ENCODE results near the gene COX6A2.
"Not testable (repeated sequence)": the region's sequence is repeated elsewhere in the genome, so short reads cannot be mapped to it uniquely, and the experiment has no call there.

The COX6A2 gene

DNA sequence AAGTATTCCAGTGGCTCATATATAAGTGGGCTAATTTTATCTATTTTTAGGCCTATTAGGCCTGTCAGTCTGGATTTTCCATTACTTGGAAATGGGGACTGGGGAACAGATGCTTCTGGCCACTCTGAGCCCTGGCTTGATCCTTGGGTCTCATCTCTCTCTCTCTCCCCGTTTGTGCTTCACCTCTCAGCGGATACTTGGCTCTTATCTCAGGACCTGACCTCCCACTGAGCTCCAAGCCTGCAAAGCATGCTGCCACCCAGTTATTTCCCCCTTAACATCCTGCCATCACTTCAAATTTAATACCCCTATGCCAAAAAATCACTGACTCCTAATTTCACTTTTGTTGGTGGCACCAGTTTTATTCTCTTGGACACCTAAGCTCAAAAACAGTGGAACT lies 10.3 kb upstream of the COX6A2 start:
- DNase-seq (ENCODE audit: low spot score), result no peak

DNA sequence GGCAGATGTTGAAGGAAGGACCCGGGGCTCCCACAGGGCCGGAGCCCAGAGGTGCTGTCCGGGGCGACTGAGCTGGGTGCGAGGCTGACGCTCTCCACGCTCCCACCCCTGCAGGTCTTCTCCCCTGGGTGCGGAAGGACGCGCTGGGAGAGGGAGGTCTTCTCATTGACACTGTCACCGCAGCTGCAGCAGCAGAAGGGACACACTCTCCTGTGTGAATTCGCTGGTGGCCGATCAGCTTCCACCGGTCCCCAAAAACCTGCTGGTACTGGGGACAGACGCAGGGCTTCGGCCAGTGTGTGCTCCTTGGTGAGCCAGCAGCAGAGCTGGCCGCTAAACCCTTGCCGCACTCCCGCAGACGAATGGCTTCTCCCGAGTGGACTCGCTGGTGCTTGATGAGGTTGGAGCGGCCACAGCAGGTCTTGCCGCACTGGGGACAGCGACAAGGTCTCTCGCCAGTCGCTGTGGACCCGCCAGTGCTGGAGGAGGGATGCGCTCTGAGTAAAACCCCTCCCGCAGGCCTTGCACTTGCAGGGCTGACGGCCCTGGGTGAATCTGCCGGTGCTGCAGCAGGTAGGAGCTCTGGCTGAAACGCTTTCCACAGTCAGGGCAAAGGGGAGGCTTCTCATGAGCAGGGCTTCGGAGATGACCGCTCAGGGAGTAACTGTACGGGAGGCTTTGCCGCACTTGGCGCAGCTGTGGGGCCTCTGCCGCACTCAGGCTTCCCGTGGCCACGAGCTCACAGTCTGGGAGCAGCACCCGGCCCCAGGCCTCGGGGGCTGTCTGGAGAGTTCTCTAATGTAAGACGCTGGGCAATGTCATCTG lies 8.3 kb upstream of the COX6A2 start:
- DNase-seq (ENCODE audit: low spot score), result no peak

DNA sequence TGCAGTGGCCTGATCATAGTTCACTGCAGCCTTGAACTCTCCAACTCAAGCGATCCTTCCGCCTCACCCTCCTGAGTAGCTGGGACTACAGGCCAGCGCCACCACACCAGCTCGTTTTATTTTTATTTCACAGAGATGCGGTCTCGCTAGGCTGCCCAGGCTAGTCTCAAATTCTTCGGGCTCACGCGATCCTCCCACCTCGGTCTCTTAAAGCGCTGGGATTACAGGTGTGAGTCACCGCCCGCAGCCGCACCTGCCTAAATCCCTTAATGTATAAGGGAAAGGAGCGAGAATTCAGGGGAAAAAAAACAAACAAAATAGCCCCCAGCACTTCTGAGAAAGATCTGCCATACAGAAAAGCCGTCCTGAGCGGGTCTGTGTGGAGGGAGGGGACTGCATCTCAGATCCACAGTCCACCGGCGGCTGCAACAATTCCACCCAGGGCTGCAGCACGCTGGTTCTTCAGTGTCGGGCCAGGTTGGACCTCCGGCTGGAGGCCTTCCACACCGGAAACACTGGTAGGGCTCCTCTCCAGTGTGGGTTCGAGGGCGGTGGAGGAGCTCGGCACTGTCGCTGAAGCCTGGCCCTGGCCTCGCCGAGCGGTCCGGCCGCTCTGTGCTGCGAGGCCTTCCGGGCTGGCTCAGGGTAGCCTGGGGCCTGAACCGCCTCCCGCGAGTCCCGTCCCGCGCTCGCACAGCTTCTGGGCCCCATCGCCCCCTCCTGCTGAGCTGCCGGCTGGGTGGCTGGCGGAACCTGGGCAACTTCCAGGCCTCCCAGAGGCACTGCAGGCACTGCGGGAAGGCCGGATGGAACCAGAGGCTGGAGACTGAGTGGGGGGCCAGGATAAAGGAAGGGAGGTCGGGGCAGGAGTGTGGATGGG lies 7.4 kb upstream of the COX6A2 start:
- DNase-seq (ENCODE audit: low spot score), result no peak

DNA sequence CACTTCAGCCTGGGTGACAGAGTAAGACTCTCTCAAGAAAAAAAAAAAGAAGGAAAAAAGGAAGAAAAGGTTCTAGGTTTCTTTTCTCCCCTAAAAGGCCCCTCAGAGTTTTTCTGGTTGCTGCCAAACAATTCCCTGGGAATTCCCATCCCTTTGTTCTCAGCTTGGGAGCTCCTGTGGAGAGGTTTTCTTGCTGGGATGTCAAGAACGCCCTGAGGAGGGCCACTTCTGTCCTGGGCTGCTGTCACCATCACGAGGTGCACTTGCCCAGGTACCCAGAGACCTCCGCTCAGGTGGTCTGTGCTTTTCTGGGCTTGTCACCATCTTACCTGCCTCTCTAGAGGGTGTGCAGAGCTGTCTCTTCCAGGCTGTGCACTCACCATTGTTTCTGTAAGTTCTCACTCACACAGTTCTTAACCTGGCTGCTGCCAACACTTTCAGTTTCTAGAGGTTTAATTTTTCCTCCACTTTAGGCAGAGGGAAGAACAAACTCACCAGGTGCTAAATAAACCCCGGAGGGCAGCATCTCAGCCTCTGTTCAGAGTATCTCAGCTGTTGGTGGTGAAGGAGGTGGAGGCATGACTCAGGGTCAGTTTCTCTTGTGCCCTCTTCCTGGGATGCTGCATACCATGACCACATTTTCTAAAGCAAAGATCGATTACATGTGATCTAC lies 2.4 kb upstream of the COX6A2 start:
- DNase-seq (ENCODE audit: low spot score), result no peak

DNA sequence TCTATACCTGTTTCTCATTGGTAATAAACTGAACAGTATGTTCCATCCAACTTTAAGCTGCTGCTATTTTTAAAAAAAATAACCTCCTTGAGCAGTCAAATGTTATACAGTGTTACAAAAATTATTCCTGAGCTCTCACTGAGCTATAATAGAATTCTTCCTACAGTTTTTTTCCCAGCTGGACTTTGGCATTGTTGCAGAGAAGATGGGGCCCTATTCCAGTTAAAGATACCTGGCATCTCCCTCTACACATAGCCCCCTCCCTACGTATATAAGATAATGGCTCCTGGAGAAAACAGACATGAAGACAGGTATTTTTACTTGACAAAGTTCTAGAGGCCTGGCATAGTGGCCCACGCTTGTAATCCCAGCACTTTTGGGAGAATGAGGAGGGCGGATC lies 1.6 kb upstream of the COX6A2 start:
- no peak for DNase-seq (ENCODE audit: low spot score)

DNA sequence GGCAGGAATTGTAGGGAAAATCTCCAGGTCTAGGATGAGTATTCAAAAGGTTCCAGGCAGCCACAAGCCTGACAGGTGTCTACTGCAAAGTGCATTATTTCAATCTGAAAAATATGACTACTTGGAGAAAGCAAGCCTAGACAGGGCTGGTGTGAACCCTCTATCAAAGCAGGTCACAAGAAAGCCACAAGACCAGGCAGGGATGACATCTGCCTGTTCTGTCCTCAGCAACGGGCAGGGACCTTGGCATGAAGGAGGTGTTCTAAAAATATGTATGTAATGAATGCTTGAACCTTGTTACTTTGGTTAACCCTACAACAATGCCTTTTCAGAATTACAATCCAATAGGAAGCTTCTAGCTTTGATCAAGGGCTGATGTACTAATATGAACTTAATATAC lies 1.2 kb upstream of the COX6A2 start:
- no peak for DNase-seq (ENCODE audit: low spot score)

DNA sequence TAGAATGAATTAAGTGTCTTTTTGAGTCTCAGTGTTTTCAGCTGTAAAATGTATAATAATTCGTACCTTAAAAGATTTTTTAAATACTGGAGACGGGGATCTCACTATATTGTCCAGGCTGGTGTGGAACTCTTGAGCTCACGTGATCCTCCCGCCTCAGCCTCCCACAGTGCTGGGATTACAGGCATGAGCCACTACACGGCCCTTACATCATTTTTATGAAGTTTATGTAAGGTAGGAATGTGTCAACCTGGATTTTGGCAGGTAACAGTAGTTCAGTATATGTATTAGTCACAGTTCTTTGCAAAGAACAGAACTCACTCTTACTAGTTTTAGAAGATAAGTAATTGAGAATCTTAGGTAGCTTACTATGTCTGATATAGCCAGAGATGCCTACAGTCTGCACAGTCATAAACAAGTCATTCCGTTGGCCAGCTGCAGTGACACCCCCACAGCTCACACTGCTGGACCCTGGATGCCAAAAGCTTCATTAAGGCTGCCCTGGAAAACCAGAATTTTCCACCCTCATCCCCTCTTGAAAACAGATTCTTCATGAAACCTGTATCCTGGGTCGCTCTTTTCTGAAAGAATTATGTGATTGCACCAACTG lies 583 bp upstream of the COX6A2 start:
- no peak for DNase-seq (ENCODE audit: low spot score)

DNA sequence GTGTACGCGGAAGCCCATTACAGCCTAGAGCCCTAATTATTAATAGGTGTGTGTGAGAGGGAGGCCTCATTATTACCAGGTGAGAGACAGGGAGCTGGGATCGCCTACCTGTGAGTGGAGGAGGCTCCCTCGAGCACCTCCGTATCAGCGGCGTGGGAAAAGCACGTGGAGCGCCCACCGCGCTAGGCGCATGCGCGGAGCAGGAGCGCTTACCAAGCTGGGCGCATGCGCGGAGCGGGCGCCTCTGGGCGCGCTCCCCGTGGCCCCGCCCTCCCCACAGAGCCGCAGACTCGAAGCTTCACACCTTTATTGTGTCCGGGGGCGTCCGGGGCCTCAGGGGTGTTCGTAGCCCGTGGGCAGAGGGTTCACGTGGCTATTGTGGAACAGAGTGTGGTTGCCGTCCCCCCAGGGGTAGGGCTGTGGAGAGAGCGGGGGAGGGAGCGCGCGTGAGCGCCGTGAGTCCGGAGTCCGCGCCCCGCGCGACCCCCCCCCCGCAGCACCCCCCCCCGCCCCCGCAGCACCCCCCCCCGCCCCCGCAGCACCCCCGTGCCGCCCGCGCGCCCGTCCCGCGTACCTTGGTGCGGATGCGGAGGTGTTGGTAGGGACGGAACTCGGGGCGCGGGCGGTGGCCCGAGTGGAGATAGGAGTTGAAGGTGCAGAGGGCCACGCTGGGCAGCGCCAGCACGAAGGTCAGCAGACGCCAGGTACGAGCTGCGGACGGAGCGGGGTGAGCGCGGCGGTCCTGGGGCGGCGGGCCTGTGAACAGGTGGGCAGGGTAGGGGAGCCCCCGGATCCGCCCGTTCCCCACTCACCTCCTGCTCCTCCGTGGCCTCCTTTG lies 500 bp downstream of the COX6A2 start:
- DNase-seq (ENCODE audit: low spot score), result no peak

DNA sequence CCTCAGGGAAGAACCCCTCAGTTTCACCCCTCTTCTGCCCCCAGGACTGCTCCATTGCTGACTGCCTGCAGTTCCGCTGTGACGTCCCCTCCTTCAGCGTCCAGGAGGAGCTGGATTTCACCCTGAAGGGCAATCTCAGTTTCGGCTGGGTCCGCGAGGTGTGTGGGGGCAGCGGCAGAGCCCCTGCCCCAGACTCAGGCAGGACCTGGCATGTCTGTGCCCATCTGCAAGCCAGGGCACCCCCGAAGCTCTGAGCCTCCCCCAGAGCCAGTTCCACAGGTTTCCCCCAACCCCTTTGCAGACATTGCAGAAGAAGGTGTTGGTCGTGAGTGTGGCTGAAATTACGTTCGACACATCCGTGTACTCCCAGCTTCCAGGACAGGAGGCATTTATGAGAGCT lies 4.4 kb downstream of the COX6A2 start:
- DNase-seq (ENCODE audit: low spot score), result no peak

DNA sequence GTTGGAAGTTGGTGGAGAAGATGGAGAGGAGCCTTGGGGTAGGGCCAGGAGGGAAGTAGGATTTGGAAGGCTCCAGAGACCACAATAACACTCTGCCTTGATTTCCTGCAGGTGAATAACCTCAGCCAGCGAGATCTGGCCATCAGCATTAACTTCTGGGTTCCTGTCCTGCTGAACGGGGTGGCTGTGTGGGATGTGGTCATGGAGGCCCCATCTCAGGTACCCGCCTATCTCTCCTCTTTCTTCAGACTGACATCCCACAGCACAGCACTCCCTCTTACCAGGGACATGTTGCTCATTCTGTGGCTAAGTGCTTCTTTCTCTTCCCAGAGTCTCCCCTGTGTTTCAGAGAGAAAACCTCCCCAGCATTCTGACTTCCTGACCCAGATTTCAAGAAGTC lies 4.9 kb downstream of the COX6A2 start:
- no peak for DNase-seq (ENCODE audit: low spot score)

DNA sequence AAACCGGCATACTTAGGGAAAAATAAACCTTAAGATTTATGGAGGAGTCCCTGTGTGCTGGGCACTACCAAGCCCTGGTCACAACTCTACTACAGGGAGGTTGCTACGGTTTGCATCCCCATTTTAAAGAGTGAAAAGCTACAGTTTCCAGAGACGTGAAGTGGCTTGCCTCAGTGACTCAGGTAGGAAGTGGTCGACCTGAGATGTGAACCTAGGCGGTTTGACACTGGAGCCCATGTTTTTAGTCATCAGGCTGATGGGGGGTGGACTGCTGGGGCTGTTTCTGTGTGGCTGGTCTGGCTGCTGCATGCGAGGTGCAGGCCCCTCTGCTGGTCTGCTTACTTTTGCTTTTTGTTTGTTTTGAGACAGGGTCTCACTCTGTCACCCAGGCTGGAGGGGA lies 6.6 kb downstream of the COX6A2 start:
- no peak for DNase-seq (ENCODE audit: low spot score)

DNA sequence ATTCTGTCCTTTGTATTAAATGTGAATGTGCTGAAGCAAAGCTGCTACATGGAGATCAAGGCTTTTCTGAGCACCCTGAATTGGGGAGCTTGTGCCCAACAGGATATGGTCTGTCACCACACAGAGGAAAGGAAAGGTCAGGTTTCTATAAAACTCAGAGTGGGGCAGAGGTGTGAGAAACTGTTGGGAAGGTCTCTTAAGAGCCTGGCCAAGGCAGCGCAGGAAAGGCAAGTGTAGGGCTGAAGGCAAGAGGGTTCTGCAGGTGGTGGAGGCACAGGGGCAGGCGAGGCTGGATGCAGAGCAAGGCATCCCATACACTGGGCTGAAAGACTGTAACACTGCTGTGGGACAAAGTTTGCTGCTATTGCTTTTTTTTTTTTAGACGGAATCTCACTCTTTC lies 8.1 kb downstream of the COX6A2 start:
- DNase-seq (ENCODE audit: low spot score), result no peak

DNA sequence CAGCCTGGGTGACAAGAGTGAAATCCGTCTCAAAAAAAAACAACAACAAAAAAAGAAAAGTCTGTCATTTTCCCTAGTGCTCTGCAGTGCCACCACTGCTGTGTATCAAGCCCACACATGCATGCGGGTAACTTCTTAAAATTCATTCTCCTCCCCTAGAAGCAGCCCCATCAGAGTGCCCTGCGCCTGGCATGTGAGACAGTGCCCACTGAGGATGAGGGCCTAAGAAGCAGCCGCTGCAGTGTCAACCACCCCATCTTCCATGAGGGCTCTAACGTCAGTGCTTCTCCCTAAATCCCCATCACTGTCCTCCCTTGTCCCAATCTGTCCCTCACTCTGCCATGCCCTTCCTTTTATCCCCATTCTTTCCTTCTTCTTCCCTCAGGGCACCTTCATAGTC lies 10.2 kb downstream of the COX6A2 start:
- no peak for DNase-seq (ENCODE audit: low spot score)

DNA sequence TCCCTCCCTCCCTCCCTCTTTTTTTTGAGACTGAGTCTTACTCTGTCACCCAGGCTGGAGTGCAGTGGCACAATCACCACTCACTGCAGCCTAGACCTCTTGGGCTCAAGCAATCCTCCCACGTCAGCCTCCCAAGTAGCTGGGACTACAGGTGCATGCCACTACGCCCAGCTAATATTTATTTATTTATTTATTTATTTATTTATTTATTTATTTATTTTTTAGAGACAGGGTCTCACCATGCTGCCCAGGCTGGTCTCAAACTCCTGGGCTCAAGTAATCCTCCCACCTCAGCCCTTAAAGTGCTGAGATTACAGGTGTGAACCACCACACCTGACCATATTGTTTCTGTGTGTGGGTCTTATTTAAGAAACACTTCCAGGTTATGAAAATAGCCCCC lies 11.1 kb downstream of the COX6A2 start:
- not testable (repeated sequence) for DNase-seq (ENCODE audit: low spot score)

DNA sequence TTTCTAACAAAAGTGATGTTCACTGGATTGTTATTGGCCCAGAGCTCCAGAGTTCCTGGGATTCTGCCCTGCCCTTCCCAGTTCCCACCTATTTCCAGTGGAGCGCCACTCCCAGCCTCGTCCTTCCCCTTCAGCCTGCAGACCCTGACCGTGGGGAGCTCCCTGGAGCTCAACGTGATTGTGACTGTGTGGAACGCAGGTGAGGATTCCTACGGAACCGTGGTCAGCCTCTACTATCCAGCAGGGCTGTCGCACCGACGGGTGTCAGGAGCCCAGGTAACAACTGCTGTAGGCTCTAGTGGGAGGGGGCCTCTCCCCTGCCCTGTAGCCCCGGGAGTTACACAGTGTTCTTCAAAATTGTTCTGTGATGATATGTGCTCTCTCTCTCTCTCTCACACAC lies 11.8 kb downstream of the COX6A2 start:
- no peak for DNase-seq (ENCODE audit: low spot score)

DNA sequence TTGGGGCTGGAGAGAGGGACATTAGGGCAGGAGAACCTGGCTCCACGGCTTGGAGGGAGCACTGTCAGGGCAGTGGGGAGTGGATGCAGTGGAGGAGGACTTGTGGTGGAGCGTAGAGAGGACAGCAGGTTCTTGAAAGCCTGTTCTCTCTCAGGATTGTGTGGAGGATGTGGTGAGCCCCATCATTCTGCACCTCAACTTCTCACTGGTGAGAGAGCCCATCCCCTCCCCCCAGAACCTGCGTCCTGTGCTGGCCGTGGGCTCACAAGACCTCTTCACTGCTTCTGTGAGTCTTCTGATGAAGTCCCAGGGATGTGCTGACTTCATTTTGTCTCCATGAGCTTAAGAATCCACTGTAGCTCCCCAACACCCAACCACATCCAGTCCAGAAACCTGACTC lies 13.5 kb downstream of the COX6A2 start:
- DNase-seq (ENCODE audit: low spot score), result no peak

DNA sequence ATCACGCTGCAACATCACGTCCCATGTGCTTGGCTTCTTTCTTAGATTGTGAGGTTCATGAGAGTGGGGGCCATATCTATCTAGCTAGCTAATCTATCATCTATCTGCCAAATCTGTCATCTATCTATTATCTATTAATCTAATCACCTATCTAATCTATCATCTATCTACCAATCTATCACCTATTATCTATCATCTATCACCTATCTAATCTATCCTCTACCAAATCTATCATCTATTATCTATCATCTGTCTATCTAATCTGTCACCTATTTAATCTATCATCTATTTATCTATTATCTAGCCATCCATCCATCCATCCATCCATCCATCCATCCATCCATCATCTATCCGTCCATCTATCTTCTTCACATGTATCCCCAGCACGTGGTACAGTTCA lies 14.2 kb downstream of the COX6A2 start:
- DNase-seq (ENCODE audit: low spot score), result no peak

DNA sequence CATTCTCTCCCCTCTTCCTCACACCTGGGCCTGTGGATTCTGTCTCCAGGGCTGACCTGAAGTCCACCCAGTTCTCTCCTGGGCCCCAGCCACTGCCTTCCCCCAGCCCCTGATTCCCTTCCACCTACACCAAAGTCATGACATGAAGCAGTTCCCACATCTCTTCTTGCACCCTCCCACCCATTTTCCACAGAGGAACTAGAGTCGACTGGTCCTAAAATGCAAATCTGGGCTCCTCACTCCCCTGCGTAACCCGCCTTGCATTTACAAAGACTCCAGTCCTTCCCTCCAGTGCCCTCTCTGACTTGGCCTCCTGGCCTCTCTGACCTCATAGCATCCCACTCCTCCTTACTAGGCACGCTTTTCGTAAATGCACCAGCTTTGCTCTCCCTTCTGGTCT lies 14.8 kb downstream of the COX6A2 start:
- no peak for DNase-seq (ENCODE audit: low spot score)

DNA sequence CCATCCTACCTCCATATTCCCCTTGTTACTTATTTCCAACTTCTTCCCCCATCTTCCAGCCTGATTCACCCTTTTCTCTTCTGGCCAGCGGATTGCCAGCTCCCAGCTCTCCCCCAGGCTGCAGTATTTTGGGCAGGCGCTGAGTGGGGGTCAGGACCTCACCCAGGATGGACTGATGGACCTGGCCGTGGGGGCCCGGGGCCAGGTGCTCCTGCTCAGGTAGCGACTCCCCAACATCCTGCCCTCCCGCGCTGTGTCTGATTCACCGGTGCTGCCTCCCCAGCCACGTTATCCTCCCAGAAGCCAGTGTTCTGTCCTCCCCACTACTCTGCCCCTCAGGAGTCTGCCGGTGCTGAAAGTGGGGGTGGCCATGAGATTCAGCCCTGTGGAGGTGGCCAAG lies 15.4 kb downstream of the COX6A2 start:
- DNase-seq (ENCODE audit: low spot score), result no peak

DNA sequence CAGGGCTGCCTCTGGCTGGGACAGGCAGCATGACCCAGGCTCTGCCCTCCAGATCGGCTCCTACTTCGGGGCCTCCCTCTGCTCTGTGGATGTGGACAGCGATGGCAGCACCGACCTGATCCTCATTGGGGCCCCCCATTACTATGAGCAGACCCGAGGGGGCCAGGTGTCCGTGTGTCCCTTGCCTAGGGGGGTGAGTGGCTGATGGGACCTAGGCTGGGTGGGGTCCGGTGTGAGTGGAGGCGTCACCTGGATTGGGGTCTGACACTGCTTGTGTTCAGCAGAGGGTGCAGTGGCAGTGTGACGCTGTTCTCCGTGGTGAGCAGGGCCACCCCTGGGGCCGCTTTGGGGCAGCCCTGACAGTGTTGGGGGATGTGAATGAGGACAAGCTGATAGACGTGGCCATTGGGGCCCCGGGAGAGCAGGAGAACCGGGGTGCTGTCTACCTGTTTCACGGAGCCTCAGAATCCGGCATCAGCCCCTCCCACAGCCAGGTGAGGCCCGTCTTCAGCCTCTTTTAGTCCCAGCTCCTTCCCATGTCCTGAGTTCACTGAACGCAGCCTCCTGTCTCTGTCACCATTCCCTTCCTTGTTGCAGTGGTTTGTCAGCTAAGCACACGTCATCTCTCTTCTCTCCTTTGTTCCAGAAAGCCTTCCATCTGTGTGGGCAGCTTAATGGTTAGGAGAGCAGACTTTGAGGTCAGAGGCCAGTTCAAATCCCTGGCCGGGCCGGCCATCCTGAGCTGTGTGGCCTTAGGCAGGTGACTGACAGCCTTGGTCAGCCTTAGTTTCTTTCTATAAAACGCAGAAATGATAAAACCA lies 16.9 kb downstream of the COX6A2 start:
- DNase-seq (ENCODE audit: low spot score), result no peak

DNA sequence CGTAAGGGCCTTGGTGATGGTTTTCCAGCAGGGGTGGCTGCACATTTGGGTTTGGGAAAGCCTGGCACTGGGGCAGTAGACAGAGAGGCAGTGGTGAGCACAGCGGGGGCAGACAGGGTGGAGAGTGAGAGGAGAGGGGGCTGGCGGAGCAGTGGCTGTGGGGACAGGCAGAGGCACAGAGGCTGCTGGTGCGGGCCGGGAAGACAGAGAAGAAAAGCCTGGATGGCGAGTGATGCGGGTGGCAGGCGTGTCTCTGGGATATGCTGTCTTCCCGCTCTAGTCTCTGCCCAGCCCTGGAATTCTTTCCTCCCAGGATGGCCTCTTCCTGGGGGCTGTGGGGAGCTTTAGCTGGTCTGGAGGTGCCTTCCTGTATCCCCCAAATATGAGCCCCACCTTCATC lies 18.1 kb downstream of the COX6A2 start:
- DNase-seq (ENCODE audit: low spot score), result no peak

Data from NAMALWA (cell line).